B cell (primary cell): ENCODE results near the gene HINT1. TPM values are rescaled to one million over a fixed set of nuclear protein-coding genes. Genes with fewer than 3 reads are reported as not detected.

Experiments used
- ATAC-seq: fragments of 200-7000 bp; cut with Tn5 transposase; one replicate; pipeline ENCODE4 v1.10.0; 2021; ENCODE audit warnings: low read depth, mild to moderate bottlenecking, moderate number of reproducible peaks, moderate library complexity
- CTCF ChIA-PET: fragments of 350-600 bp; sonication (Branson Sonifier 250); formaldehyde crosslinking; loops from one replicate; lab custom pipeline; 2021; ENCODE audit warnings: antibody characterized with exemption, inconsistent platforms; lab: Charles Lee
- POLR2A ChIA-PET: fragments of 350-600 bp; sonication (Branson Sonifier 250); formaldehyde crosslinking; loops from one replicate; lab custom pipeline; 2021; ENCODE audit warnings: antibody characterized with exemption; lab: Charles Lee
- DNase-seq: peaks from one replicate; pipeline ENCODE4 v3.0.0; 2013
- H2AFZ ChIP-seq: 2 replicates; pipeline ENCODE4 v1.6.1; 2012; ENCODE audit warnings: mild to moderate bottlenecking, low read depth, low read length; ENCODE audit not compliant: insufficient read depth, poor library complexity, severe bottlenecking
- H3K27ac ChIP-seq, 2 donors: 1 replicate in 1 of 2; 2 replicates in 1 of 2; pipeline ENCODE4 v1.5.1; 2012 to 2013; ENCODE audit warnings: low read length in 2 of 2, mild to moderate bottlenecking in 2 of 2, moderate library complexity in 1 of 2
- H3K27me3 ChIP-seq, 4 experiments: fragments of 200-600 bp in 1 of 4; sonication (generic) in 1 of 4; replicated peaks in 1 of 4; 1 replicate in 2 of 4; 2 replicates in 2 of 4; pipeline versions ENCODE4 v1.6.1 to v1.7.0; 2013 to 2016; ENCODE audit warnings: low read length in 3 of 4, mild to moderate bottlenecking in 2 of 4, mixed read lengths in 1 of 4, moderate library complexity in 1 of 4; ENCODE audit not compliant: insufficient read depth in 4 of 4, control insufficient read depth in 3 of 4; ENCODE audit errors: control extremely low read depth in 1 of 4
- H3K36me3 ChIP-seq, 2 experiments: replicated peaks in 1 of 2; 1 replicate in 1 of 2; 2 replicates in 1 of 2; pipeline versions ENCODE4 v1.6.1 to v1.7.1; 2013; ENCODE audit warnings: low read length in 1 of 2; ENCODE audit not compliant: insufficient read depth in 2 of 2, control insufficient read depth in 1 of 2; ENCODE audit errors: control extremely low read depth in 1 of 2, extremely low read depth in 1 of 2
- H3K4me1 ChIP-seq, 2 donors: fragments of 200-600 bp in 1 of 2; sonication (generic) in 1 of 2; 1 replicate in 1 of 2; 2 replicates in 1 of 2; pipeline versions ENCODE4 v1.5.1 to v1.6.1; 2013 to 2017; ENCODE audit warnings: low read length in 2 of 2; ENCODE audit not compliant: control insufficient read depth in 2 of 2, insufficient read depth in 2 of 2
- H3K4me2 ChIP-seq: replicated peaks from 2 replicates; pipeline ENCODE3; 2012; ENCODE audit warnings: mild to moderate bottlenecking, low read depth, low read length; ENCODE audit not compliant: poor library complexity, severe bottlenecking
- H3K4me3 ChIP-seq, 5 experiments: fragments of 200-600 bp in 1 of 5; sonication (generic) in 1 of 5; 1 replicate in 3 of 5; 2 replicates in 2 of 5; pipeline versions ENCODE4 v1.5.1 to v1.7.0; 2011 to 2016; ENCODE audit warnings: low read length in 4 of 5, mild to moderate bottlenecking in 4 of 5, low read depth in 2 of 5, control low read depth in 1 of 5, moderate library complexity in 1 of 5; ENCODE audit not compliant: insufficient read depth in 1 of 5; ENCODE audit errors: control extremely low read depth in 1 of 5, extremely low read depth in 1 of 5
- H3K79me2 ChIP-seq: fragments of 200-600 bp; sonication (generic); one replicate; pipeline ENCODE4 v1.6.0; 2016; ENCODE audit warnings: low read length; ENCODE audit not compliant: control insufficient read depth, insufficient read depth
- H3K9ac ChIP-seq: fragments of 200-600 bp; sonication (generic); 2 replicates; pipeline ENCODE4 v1.6.1; 2017; ENCODE audit warnings: mild to moderate bottlenecking, low read length, moderate library complexity
- H3K9me3 ChIP-seq, 3 donors: one replicate each; pipeline versions ENCODE4 v1.6.1 to v1.7.1; 2013; ENCODE audit warnings: low read length in 2 of 3; ENCODE audit not compliant: control insufficient read depth in 2 of 3, insufficient read depth in 1 of 3; ENCODE audit errors: control extremely low read depth in 1 of 3
- H4K20me1 ChIP-seq: 2 replicates; pipeline ENCODE4 v1.6.0; 2012; ENCODE audit warnings: mild to moderate bottlenecking, low read length; ENCODE audit not compliant: insufficient read depth, control insufficient read depth, poor library complexity, severe bottlenecking
- H3K27ac Mint-ChIP-seq: one replicate; pipeline ENCODE4 v1.8.0; 2021; ENCODE audit warnings: mixed read lengths
- H3K27me3 Mint-ChIP-seq: one replicate; pipeline ENCODE4 v1.8.0; 2021; ENCODE audit warnings: mixed read lengths
- H3K4me1 Mint-ChIP-seq: one replicate; pipeline ENCODE4 v1.8.0; 2021; ENCODE audit warnings: mixed read lengths
- H3K4me3 Mint-ChIP-seq: one replicate; pipeline ENCODE4 v1.8.0; 2021; ENCODE audit warnings: mixed read lengths
- H3K9me3 Mint-ChIP-seq: one replicate; pipeline ENCODE4 v1.8.0; 2022; ENCODE audit warnings: mixed read lengths; ENCODE audit not compliant: insufficient read depth
- EZH2 ChIP-seq: IDR thresholded peaks from 2 replicates; pipeline ENCODE4 v1.6.1; 2012; ENCODE audit warnings: borderline replicate concordance, low read depth, mild to moderate bottlenecking, moderate library complexity, low read length; ENCODE audit not compliant: insufficient read depth, poor library complexity, severe bottlenecking
- WGBS: methylation state at CpG from one replicate; pipeline ENCODE4 v1.1.5; 2013; ENCODE audit warnings: missing lambda C conversion rate; ENCODE audit not compliant: insufficient coverage; 5-methylcytosine and 5-hydroxymethylcytosine counted together
- intact Hi-C: fragments of 100-400 bp; cut with micrococcal nuclease; formaldehyde crosslinking; loops from one replicate; pipeline ENCODE4 v1.10.0; 2022
- polyA plus RNA-seq: library from polyadenylated mRNA; depleted of rRNA; stranded (reverse); fragments of >200 nt; gene quantifications from 2 replicates; pipeline ENCODE4 v1.2.3, GENCODE V29; 2012
- total RNA-seq, 2 donors: library from RNA; stranded (reverse); fragments of 120-200 nt in 1 of 2; gene quantifications; 1 replicate in 1 of 2; 2 replicates in 1 of 2; pipeline versions ENCODE4 v1.2.3 to v1.2.4, GENCODE V29; 2013 to 2022
- TF ChIP-seq, protein P1 (sequence below): fragments of 200-600 bp; IDR thresholded peaks from one replicate; pipeline ENCODE4 v1.8.0; 2022; ENCODE audit warnings: antibody characterized with exemption, mild to moderate bottlenecking

The HINT1 gene
- total and polyA plus RNA-seq, 2 donors (not counting 1 experiment from before 2014, with no cell fraction given) = 206 to 289 TPM

DNA sequence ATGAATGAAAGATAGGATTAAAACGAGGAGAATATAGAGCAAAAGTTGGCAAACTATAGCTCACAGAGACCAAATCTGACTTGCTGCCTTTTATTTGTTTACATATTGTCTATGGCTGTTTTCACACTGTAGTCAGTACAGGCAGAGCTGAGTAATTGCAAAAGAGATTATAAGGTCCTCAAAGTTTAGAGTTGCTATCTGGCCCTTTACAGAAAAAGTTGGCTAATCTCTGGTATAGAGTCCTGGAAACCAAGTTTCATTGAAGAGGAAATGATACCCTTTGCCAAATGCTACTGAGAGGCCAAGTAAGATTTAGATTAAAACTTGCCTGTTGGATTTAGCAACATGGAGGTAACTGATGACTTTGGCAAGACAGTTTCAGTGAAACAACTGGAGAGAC lies 41.7 kb upstream of the HINT1 start:
- Mint-ChIP-seq H3K9me3 (no peaks in the 10 kb centered on the region), H3K4me3 (no peak overlapping the region), H3K27me3 (no peaks in the 10 kb centered on the region), H3K4me1 (peaks cover 37% of the 10 kb centered on the region), H3K27ac (no peak overlapping the region)
- peaks cover 26% of the 10 kb centered on the region for H3K79me2 ChIP-seq
- ChIA-PET CTCF (no interaction called here), POLR2A (no interaction called here)
- intact Hi-C loops = no loop called here
- H3K9me3 ChIP-seq = peaks cover 0 to 2% (median 0%) of the 10 kb centered on the region in 3 donors
- H3K27ac ChIP-seq = no peak overlapping the region
- no peaks in the 10 kb centered on the region for H4K20me1 ChIP-seq
- H3K4me3 ChIP-seq = no peak overlapping the region
- H2AFZ ChIP-seq = no peak overlapping the region
- no peak overlapping the region for H3K9ac ChIP-seq
- no peaks in the 10 kb centered on the region for H3K36me3 ChIP-seq
- WGBS = no CpG with 5 or more reads among the region's 1 CpG
- no peak overlapping the region for H3K4me2 ChIP-seq
- ATAC-seq (no peak), DNase-seq (no peak)
- no peak for TF ChIP-seq EZH2
- TF ChIP-seq, protein P1, sequence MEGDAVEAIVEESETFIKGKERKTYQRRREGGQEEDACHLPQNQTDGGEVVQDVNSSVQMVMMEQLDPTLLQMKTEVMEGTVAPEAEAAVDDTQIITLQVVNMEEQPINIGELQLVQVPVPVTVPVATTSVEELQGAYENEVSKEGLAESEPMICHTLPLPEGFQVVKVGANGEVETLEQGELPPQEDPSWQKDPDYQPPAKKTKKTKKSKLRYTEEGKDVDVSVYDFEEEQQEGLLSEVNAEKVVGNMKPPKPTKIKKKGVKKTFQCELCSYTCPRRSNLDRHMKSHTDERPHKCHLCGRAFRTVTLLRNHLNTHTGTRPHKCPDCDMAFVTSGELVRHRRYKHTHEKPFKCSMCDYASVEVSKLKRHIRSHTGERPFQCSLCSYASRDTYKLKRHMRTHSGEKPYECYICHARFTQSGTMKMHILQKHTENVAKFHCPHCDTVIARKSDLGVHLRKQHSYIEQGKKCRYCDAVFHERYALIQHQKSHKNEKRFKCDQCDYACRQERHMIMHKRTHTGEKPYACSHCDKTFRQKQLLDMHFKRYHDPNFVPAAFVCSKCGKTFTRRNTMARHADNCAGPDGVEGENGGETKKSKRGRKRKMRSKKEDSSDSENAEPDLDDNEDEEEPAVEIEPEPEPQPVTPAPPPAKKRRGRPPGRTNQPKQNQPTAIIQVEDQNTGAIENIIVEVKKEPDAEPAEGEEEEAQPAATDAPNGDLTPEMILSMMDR = no peak
- H3K4me1 ChIP-seq = peaks cover 14 to 28% of the 10 kb centered on the region in 2 donors
- no peaks in the 10 kb centered on the region for H3K27me3 ChIP-seq

DNA sequence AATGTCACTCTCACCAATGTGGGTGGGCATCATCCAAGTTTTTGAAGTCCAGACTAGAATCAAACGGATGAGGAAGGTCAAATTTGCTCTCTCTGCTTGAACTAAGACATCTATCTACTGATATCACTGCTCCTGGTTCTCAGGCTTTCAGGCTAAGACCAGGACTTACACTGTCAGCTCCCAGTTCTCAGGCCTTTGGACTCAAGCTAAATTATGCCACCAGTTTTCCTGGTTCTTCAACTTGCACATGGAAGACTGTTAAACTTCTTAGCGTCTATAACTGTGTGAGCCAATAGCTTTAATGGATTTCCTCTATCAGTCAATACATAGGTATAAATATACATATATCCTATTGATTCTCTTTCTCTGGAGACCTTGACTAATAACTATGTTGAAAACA lies 41.0 kb upstream of the HINT1 start:
- no peaks in the 10 kb centered on the region for H3K9me3 Mint-ChIP-seq
- Histone ChIP-seq H3K36me3 (no peaks in the 10 kb centered on the region), H3K27me3 (no peaks in the 10 kb centered on the region), H3K27ac (no peak overlapping the region), H2AFZ (no peak overlapping the region), H3K4me2 (no peak overlapping the region), H3K79me2 (peaks cover 20% of the 10 kb centered on the region), H3K4me3 (no peak overlapping the region), H3K9me3 (peaks cover 0 to 2% (median 0%) of the 10 kb centered on the region in 3 donors), H4K20me1 (no peaks in the 10 kb centered on the region), H3K9ac (no peak overlapping the region), H3K4me1 (peaks cover 8 to 23% of the 10 kb centered on the region in 2 donors)
- H3K4me1 Mint-ChIP-seq = peaks cover 31% of the 10 kb centered on the region
- H3K27me3 Mint-ChIP-seq = no peaks in the 10 kb centered on the region
- WGBS = 100% methylated on average over 1 of the region's 2 CpGs
- no peak overlapping the region for H3K4me3 Mint-ChIP-seq
- intact Hi-C loops = no loop called here
- POLR2A ChIA-PET = no interaction called here
- CTCF ChIA-PET = no interaction called here
- no peak overlapping the region for H3K27ac Mint-ChIP-seq
- ATAC-seq (no peak), DNase-seq (no peak)
- TF ChIP-seq, protein P1 = no peak
- TF ChIP-seq EZH2 = no peak
